ENCODE data around the gene KRTAP10-9. TPM values are rescaled to one million over a fixed set of nuclear protein-coding genes. Genes with fewer than 3 reads are reported as not detected.
"Not testable (repeated sequence)": the region's sequence is repeated elsewhere in the genome, so short reads cannot be mapped to it uniquely, and the experiment has no call there.

KRTAP10-9 gene
- total RNA-seq, 1 donor from 2014 or later = not detected

- DNase-seq (ENCODE audit: low read depth, low spot score) = no peak
Measured at GRCh38 chr21:44658913-44659595, 32.2 kb downstream of the KRTAP10-9 start.

GRCh38 chr21:44661567-44661966 is 34.7 kb downstream of the KRTAP10-9 start:
- DNase-seq (ENCODE audit: low read depth, low spot score) = not testable (repeated sequence)

- DNase-seq (ENCODE audit: low read depth, low spot score) = no peak
Measured at GRCh38 chr21:44664691-44665090, 37.8 kb downstream of the KRTAP10-9 start.

- no peak for DNase-seq (ENCODE audit: low read depth, low spot score)
Measured at GRCh38 chr21:44666401-44667320, 39.8 kb downstream of the KRTAP10-9 start, which contains the start of gene KRTAP12-2. TSS of gene KRTAP12-2 (minus strand) at chr21:44666927. CDS start at chr21:44666886, 41 bp downstream.

GRCh38 chr21:44667612-44668011 is 40.7 kb downstream of the KRTAP10-9 start:
- no peak for DNase-seq (ENCODE audit: low read depth, low spot score)

- DNase-seq (ENCODE audit: low read depth, low spot score) = no peak
Measured at GRCh38 chr21:44670642-44671432, 43.9 kb downstream of the KRTAP10-9 start.

- no peak for DNase-seq (ENCODE audit: low read depth, low spot score)
Measured at GRCh38 chr21:44671911-44672310, 45.0 kb downstream of the KRTAP10-9 start.

GRCh38 chr21:44677881-44678280 is 51.0 kb downstream of the KRTAP10-9 start:
- DNase-seq (ENCODE audit: low read depth, low spot score) = no peak

Other genes starting within 250 kb of the KRTAP10-9 start
- 0.71 and 1.5 TPM in 2 replicates for gene LRRC3, start 171.6 kb upstream of the KRTAP10-9 start, total RNA-seq
- not detected in 2 replicates for gene KRTAP10-1, start 86.9 kb upstream of the KRTAP10-9 start, total RNA-seq
- gene KRTAP10-2, start 75.6 kb upstream of the KRTAP10-9 start, total RNA-seq = not detected in 2 replicates
- gene KRTAP10-3, start 68.3 kb upstream of the KRTAP10-9 start, total RNA-seq = not detected in 2 replicates
- gene KRTAP10-4, start 53.4 kb upstream of the KRTAP10-9 start, total RNA-seq = not detected in 2 replicates
- gene KRTAP10-5, start 46.5 kb upstream of the KRTAP10-9 start, total RNA-seq = not detected in 2 replicates
- not detected in 2 replicates for gene KRTAP10-6, start 34.6 kb upstream of the KRTAP10-9 start, total RNA-seq
- not detected in 2 replicates for gene KRTAP10-7, start 26.5 kb upstream of the KRTAP10-9 start, total RNA-seq
- gene KRTAP10-8, start 15.0 kb upstream of the KRTAP10-9 start, total RNA-seq = not detected in 2 replicates
- gene KRTAP10-10, start 10.3 kb downstream of the KRTAP10-9 start, total RNA-seq = not detected in 2 replicates
- gene KRTAP10-11, start 19.3 kb downstream of the KRTAP10-9 start, total RNA-seq = not detected in 2 replicates
- gene KRTAP12-4, start 27.6 kb downstream of the KRTAP10-9 start, total RNA-seq = not detected in 2 replicates
- not detected in 2 replicates for gene KRTAP12-3, start 30.8 kb downstream of the KRTAP10-9 start, total RNA-seq
- gene KRTAP12-2, start 39.8 kb downstream of the KRTAP10-9 start, total RNA-seq = not detected in 2 replicates
- not detected in 2 replicates for gene KRTAP12-1, start 55.1 kb downstream of the KRTAP10-9 start, total RNA-seq
- not detected in 2 replicates for gene KRTAP10-12, start 70.1 kb downstream of the KRTAP10-9 start, total RNA-seq
- gene TSPEAR, start 84.5 kb downstream of the KRTAP10-9 start, total RNA-seq = not detected in 2 replicates
- 105 and 197 TPM in 2 replicates for gene UBE2G2, start 174.7 kb downstream of the KRTAP10-9 start, total RNA-seq
- gene SUMO3, start 191.0 kb downstream of the KRTAP10-9 start, total RNA-seq = 101 and 113 TPM in 2 replicates
- gene PTTG1IP, start 246.6 kb downstream of the KRTAP10-9 start, total RNA-seq = 324 and 432 TPM in 2 replicates